ENCODE results near the gene GSTA1.
"Not testable (repeated sequence)": the region's sequence is repeated elsewhere in the genome, so short reads cannot be mapped to it uniquely, and the experiment has no call there.

GSTA1 gene

GRCh38 chr6:52808660-52809059 is 5.0 kb upstream of the GSTA1 start:
- DNase-seq (ENCODE audit: low spot score) = no peak

DNA sequence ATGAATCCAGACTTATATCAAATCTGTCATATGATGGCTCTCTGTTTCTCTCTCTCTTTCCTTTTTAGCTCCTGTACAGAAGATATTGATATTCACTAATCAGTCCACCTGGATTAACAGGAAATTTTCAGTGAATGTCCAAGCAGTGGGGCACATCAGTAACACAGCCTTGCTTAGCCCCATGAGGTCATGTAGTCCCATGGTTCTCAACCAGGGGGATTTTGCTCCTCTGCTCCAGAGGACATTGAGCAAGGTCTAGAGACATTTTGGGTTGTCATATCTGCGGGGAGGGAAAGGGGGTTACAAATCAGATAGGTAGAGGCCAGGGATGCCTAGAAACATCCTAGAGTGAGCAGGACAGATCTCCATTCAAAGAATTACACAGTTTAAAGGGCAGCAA is 810 bp downstream of the GSTA1 start:
- DNase-seq (ENCODE audit: low spot score) = no peak

- DNase-seq (ENCODE audit: low spot score) = no peak
These were observed 2.3 kb downstream of the GSTA1 start for GRCh38 chr6:52801188-52801841.

GRCh38 chr6:52799272-52799671 is 4.3 kb downstream of the GSTA1 start:
- not testable (repeated sequence) for DNase-seq (ENCODE audit: low spot score)

DNA sequence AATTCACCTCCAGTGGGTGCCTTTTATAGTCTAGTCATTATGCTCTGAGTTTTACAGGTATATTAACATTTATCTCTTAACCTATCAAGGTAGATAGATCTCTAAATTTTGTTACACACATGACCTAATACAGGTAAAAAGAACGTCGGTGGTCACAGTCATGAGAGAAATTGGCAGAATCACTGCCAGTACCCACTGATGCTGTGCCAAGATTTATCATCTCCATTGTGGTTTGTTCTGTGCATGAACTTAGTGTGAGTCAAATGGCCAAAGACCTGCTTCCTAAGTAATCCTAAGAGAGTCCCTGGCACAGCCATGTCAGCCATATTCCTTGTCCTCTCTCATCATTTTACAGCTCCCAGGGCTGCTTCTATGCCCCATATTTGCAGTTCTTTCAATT is 9.2 kb downstream of the GSTA1 start:
- not testable (repeated sequence) for DNase-seq (ENCODE audit: low spot score)

- no peak for DNase-seq (ENCODE audit: low spot score)
These were observed 12.8 kb downstream of the GSTA1 start for GRCh38 chr6:52790861-52791260.

DNA sequence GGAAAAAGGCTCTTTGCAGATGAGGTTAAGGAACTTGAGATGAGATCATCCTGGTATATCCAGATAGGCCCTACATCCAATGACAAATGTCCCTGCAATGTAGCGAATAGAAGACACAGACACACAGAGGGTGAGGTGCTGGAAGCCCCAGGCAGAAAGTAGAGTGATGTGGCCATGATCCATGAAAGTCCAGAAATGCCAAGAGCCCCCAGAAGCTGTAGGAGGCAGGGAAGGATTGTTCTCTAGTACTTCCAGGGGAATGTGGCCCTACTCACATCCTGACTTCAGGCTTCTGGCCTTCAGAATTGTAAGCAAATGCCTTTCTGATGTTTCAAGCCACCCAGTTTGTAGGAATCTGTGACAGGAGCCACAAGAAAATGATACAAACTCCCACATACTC is 14.0 kb downstream of the GSTA1 start:
- not testable (repeated sequence) for DNase-seq (ENCODE audit: low spot score)

- no peak for DNase-seq (ENCODE audit: low spot score)
These were observed 15.1 kb downstream of the GSTA1 start for GRCh38 chr6:52788478-52788877.

DNA sequence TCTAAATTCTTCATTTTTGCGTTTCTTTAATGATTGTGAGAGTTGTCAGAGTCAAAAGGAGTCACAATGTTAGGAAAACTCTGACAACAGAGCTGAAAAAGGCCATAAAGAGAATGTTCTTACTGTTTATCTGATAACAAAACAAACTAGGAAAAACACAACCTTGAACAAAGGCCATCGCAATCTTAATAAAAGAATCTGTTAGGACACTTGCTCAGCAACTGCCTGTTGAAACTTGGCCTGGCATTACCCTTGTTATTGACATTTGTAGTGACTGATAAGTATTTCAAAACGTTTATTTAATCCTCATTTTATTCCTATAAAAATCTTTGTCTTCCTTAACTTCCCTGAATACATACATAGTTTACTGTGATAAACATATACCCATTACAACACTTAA is 15.7 kb downstream of the GSTA1 start:
- no peak for DNase-seq (ENCODE audit: low spot score)

GRCh38 chr6:52786249-52786956 is 17.2 kb downstream of the GSTA1 start:
- DNase-seq (ENCODE audit: low spot score) = no peak

DNA sequence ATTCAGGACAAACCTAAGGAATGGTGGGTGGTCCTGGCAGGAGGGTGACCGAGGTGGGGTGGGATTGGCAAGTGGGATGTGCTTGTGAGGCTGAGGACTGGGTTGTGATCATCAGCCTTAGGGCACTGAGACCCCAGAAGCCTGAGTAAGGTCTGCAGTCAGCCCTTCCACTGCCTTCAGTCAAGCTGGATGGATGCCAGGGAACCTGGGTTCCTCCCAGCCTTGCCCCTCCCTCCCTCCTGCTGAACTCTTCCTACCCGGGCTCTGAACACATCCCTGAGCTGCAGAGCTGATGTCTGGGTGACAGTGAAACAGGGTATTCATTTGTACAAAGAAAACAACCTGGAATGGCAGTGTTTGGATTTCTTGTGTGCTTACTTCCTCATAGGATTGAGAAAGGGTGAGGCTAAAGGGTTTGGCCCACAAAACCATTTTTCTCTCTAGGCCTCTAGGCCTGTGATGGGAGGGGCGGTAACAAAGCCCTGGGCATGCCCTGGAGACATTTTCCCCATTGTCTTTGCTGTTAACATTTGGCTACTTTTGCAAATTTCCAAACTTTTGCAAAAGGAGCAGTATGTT is 20.8 kb downstream of the GSTA1 start:
- DNase-seq (ENCODE audit: low spot score) = not testable (repeated sequence)

DNA sequence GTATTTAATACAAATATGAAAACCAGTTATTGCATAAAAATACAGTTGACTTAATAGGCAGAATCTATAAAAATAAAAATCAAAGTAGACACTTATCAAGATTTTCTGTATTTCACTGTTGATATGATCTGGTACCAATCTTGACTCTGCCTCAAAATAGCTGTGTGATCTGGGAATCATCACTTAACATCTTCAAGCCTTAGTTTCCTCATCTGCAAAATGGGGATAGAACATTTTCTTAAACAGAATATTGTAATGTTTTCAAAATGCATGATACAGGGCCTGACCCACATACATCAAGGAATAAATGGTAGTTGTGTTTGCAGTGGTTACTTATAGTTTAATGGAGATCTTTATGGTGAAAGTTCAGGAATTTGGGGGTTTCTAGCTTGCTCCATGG is 21.4 kb downstream of the GSTA1 start:
- not testable (repeated sequence) for DNase-seq (ENCODE audit: low spot score)

DNA sequence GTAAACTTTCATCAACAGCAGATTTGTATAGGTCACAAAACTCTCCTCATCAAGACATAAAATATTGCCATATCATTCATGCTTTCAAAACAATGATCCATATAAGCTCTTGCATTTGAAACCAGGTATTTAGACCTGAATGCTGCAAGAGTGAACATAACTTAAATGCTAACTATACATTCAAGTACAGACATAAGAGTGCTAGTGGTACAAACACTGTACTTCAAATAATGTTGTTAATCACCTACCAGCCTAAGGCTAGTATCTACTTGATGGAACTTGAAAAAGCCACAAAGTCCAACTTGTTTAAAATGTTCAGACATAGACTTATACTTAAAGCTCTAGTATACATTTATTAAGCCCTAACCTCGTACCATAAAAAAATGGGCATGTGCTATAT is 24.4 kb downstream of the GSTA1 start:
- no peak for DNase-seq (ENCODE audit: low spot score)

- DNase-seq (ENCODE audit: low spot score) = not testable (repeated sequence)
These were observed 26.8 kb downstream of the GSTA1 start for GRCh38 chr6:52776711-52777351.

DNA sequence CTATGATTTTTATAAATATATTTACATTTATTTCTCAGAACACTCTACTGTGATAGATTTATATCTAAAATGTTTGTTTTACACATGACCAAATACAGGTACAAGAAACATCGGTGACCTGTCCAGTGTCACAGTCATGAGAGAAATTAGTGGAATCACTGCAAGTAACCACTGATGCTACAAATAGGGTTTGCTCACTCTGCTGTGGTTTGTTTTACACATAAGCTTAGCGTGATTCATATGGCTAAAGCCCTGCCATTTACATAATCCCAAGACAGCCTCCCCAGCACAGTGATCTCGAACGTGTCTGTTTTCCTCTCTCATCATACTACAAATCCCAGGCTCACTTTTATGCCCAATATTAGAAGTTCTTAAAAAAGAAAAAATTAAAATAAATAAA is 34.2 kb downstream of the GSTA1 start:
- DNase-seq (ENCODE audit: low spot score) = not testable (repeated sequence)

GRCh38 chr6:52767658-52768057 is 36.0 kb downstream of the GSTA1 start:
- not testable (repeated sequence) for DNase-seq (ENCODE audit: low spot score)

GRCh38 chr6:52763322-52763916 is 40.2 kb downstream of the GSTA1 start, which contains the start of gene GSTA2:
Gene GSTA2 (minus strand): TSS chr6:52763475. CDS start chr6:52757947, 5,528 bp downstream.
- not testable (repeated sequence) for DNase-seq (ENCODE audit: low spot score)

DNA sequence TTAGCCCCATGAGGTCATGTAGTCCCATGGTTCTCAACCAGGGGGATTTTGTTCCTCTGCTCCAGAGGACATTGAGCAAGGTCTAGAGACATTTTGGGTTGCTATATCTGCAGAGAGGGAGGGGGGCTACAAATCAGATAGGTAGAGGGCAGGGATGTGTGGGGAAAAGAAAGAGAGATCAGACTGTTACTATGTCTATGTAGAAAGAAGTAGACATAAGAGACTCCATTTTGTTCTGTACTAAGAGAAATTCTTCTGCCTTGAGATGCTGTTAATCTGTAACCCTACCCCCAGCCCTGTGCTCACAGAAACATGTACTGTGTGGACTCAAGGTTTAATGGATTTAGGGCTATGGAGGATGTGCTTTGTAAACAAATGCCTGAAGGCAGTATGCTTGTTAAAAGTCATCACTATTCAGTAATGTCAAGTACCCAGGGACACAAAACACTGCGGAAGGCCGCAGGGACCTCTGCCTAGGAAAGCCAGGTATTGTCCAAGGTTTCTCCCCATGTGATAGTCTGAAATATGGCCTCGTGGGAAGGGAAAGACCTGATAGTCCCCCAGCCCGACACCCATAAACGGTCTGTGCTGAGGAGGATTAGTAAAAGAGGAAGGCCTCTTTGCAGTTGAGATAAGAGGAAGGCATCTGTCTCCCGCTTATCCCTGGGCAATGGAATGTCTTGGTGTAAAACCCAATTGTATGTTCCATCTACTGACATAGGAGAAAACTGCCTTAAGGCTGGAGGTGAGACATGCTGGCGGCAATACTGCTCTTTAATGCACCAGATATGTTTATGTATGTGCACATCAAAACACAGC is 41.7 kb downstream of the GSTA1 start:
- not testable (repeated sequence) for DNase-seq (ENCODE audit: low spot score)

DNA sequence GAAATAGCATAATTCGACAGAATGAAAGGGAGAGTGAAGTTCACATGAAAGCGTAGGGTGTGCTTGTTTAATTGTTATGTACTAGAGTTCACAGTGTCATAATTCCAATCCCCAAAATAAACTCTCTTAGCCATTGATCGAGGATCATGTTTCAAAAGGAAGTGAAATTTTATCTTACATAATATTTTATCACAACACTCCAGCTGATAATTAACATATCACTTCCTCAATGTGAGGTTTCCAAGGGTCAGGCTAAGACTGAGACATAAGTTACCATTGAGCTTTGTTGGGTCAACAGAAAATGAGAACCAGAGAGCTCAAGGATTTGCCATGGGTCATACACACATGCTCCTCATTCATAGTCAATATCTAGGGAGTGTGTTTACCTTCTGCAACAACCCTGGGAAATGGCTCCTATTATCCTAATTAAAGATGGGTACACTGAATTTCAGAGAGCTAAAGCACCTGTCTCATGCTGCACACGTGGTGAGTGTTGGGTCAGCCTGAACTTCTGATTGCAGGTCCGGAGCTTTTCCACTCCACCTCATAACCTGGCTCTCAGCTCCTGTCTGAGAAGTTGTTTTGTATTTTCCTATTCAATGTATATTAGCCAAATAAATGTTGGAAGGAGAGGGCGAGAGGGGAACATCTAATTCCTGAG is 43.4 kb downstream of the GSTA1 start:
- no peak for DNase-seq (ENCODE audit: low spot score)

DNA sequence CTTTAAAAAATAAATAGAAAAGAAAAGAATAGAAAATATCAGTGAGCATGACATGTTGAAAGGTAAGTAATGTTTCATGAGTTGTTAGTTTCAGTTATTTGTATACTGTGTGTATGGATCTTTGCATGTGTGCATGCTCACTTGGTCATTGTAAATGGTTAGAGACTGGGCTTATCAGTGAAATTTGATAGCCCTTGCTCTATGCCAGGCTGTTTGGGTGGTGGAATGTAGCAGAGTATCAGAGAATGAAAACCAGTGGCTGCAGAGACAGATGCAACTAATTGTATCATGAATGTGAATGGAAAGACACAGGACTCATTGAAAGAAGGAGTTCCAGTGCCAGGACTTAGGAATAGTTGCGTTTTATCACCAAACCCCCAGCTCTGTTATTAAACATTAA is 44.5 kb downstream of the GSTA1 start:
- no peak for DNase-seq (ENCODE audit: low spot score)

Measured in SW480 (cell line).